Bronchial epithelial cell (primary cell): ENCODE data around the gene KRT73. TPM values are rescaled to one million over a fixed set of nuclear protein-coding genes. Genes with fewer than 3 reads are reported as not detected.
A peak's percentile ranks its signal among the peaks of the same experiment; 100 is the strongest.

Source experiments
- DNase-seq: peaks from one replicate; pipeline ENCODE4 v3.0.0-alpha.2; 2010; ENCODE audit warnings: low read depth
- FAIRE-seq: peaks from 2 replicates; lab custom pipeline; 2011; peaks lifted over from hg19 to GRCh38; lab: Jason Lieb, UNC
- H3K27me3 ChIP-seq: 2 replicates; pipeline ENCODE4 v1.5.1; 2011; ENCODE audit warnings: low read length; ENCODE audit not compliant: control insufficient read depth, insufficient read depth
- H3K36me3 ChIP-seq: 2 replicates; pipeline ENCODE4 v1.5.1; 2011; ENCODE audit warnings: low read length; ENCODE audit not compliant: control insufficient read depth, insufficient read depth
- H3K4me3 ChIP-seq: 2 replicates; pipeline ENCODE4 v1.5.1; 2011; ENCODE audit warnings: mild to moderate bottlenecking, low read depth, low read length, control low read depth
- CTCF ChIP-seq: IDR thresholded peaks from 2 replicates; pipeline ENCODE4 v1.5.1; 2011; ENCODE audit warnings: mild to moderate bottlenecking, moderate library complexity, low read length, control low read depth, inconsistent platforms; ENCODE audit not compliant: insufficient read depth, severe bottlenecking
- total RNA-seq: library from RNA; depleted of rRNA; stranded (reverse); fragments of >200 nt; gene quantifications from 2 replicates; pipeline ENCODE4 v1.2.1, GENCODE V29; 2014

The KRT73 gene
- total RNA-seq, 1 donor from 2014 or later: not detected

- H3K36me3 ChIP-seq: no peaks in the 10 kb centered on the region
- no peak for FAIRE-seq
- TF ChIP-seq CTCF: no peak
- no peak for DNase-seq
- H3K4me3 ChIP-seq: no peak overlapping the region
- H3K27me3 ChIP-seq: peaks cover 3% of the 10 kb centered on the region
Measured at GRCh38 chr12:52587563-52587962, 30.8 kb downstream of the KRT73 start.

- Histone ChIP-seq H3K27me3 (no peaks in the 10 kb centered on the region), H3K36me3 (no peaks in the 10 kb centered on the region), H3K4me3 (no peak overlapping the region)
- no peak for FAIRE-seq
- no peak for TF ChIP-seq CTCF
- DNase-seq: no peak
Measured at GRCh38 chr12:52585946-52586345, 32.4 kb downstream of the KRT73 start.

DNA sequence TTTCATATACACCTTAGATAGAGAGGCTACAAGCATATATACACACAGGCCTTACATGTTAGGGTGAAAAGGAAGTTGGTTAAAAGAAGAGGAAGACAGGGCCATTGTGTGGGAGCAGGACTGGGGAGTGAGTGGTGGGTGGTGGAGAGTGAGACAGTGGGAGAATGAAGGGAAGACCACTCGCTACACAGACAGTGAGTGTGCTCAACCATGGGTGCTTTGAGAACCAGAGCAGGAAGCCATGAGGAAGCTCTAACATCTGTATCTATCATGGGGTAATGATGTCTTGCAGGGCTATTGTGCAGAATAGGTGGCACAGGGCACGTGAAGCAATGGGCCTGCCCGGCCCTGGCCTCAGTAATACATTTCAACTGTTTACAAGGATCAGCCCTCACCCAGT lies 33.3 kb downstream of the KRT73 start:
- no peak overlapping the region for H3K4me3 ChIP-seq
- H3K27me3 ChIP-seq: no peaks in the 10 kb centered on the region
- no peak for FAIRE-seq
- H3K36me3 ChIP-seq: no peaks in the 10 kb centered on the region
- no peak for DNase-seq
- no peak for TF ChIP-seq CTCF

DNA sequence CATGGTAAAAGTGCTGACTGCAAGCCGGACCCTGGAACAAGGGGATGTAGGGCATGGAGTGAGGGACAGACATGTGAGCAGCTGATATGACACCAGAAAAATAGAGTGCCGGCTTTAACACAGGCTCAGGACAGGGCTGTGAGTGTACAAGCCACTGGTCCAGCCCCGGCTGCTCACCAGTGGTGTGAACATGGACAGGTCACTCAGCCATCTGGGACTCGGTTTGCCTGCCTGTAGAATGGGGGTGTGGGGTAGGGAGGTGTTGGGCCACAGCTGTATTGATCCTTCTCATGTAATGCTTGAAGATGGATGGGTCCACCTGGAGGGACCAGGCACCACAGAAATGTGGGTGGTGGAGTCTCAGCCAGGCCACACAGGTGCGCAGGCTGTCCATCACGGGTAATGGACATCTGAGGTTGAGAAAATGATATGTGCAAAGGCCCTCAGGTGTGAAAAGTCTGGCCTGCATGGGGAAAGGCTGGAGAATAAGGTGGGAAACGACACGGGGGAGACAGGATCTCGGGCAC lies 34.1 kb downstream of the KRT73 start:
- no peak overlapping the region for H3K4me3 ChIP-seq
- H3K36me3 ChIP-seq: no peaks in the 10 kb centered on the region
- peak; percentile 79 for FAIRE-seq
- DNase-seq: no peak
- H3K27me3 ChIP-seq: no peaks in the 10 kb centered on the region
- no peak for TF ChIP-seq CTCF

DNA sequence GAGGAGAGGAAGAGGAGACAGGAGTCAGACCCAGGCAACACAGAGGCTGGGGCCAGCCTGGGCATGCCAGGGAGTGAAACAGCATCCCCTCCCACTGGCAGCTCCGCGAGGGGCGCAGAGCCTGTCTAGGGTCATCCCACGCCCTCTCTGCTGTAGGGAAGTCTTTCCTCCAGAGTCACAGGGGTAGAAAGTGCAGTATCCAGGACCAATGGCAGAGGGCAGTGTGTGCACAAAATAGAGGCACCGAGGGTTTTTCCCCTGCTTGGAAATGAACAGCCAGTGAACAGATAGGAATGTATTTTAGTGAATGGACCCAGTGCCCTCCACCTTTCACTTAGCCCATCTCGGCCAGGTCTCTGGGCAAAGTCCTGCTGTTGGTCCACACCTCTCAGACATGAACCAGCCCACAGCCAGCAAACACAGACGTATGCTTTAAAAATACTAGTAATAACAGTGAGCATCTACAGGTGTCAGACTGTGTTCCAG lies 35.3 kb downstream of the KRT73 start:
- DNase-seq (peak; percentile 96), FAIRE-seq (peak; percentile 7)
- H3K36me3 ChIP-seq: no peaks in the 10 kb centered on the region
- H3K4me3 ChIP-seq: no peak overlapping the region
- peak; percentile 84 for TF ChIP-seq CTCF
- no peaks in the 10 kb centered on the region for H3K27me3 ChIP-seq

DNA sequence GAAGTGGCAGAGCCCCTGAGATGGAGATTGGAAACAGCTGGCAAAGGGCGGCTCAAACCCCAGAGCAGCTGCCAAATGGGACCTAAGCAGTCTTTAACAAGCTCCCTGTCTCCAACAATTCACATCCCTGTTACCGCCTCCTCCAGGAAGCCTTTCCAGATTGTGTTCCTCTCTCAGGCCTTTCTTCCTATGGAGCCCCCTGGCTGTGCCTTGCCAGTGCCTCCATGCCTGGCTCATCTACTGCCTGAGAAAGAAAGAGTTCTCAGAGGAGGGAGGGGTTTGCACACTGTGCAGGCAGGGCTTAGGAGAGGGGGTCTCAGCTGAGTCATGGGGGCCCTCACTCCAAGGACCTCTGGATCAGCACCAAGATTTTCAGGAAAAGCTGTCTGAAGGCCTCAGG lies 35.9 kb downstream of the KRT73 start:
- FAIRE-seq (no peak), DNase-seq (no peak)
- no peak overlapping the region for H3K4me3 ChIP-seq
- no peak for TF ChIP-seq CTCF
- H3K36me3 ChIP-seq: no peaks in the 10 kb centered on the region
- no peaks in the 10 kb centered on the region for H3K27me3 ChIP-seq
